ENCODE measurements around the gene TACR2.

The TACR2 gene

GRCh38 chr10:69419096-69419743 is 2.5 kb upstream of the TACR2 start:
- TF ChIP-seq, protein P1, sequence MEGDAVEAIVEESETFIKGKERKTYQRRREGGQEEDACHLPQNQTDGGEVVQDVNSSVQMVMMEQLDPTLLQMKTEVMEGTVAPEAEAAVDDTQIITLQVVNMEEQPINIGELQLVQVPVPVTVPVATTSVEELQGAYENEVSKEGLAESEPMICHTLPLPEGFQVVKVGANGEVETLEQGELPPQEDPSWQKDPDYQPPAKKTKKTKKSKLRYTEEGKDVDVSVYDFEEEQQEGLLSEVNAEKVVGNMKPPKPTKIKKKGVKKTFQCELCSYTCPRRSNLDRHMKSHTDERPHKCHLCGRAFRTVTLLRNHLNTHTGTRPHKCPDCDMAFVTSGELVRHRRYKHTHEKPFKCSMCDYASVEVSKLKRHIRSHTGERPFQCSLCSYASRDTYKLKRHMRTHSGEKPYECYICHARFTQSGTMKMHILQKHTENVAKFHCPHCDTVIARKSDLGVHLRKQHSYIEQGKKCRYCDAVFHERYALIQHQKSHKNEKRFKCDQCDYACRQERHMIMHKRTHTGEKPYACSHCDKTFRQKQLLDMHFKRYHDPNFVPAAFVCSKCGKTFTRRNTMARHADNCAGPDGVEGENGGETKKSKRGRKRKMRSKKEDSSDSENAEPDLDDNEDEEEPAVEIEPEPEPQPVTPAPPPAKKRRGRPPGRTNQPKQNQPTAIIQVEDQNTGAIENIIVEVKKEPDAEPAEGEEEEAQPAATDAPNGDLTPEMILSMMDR (IDR thresholded peaks at IDR 0.05; ENCODE audit: low read depth, low read length, missing control alignments) = no peak
- no peak overlapping the region for H3K4me3 ChIP-seq (replicated peaks; ENCODE audit: low read depth, low read length)
- DNase-seq (ENCODE audit: extremely low read depth, low read depth) = no peak

GRCh38 chr10:69418052-69418752 is 1.5 kb upstream of the TACR2 start:
- DNase-seq (ENCODE audit: extremely low read depth, low read depth) = no peak
- TF ChIP-seq, protein P1 (IDR thresholded peaks at IDR 0.05; ENCODE audit: low read depth, low read length, missing control alignments) = no peak
- no peak overlapping the region for H3K4me3 ChIP-seq (replicated peaks; ENCODE audit: low read depth, low read length)

DNA sequence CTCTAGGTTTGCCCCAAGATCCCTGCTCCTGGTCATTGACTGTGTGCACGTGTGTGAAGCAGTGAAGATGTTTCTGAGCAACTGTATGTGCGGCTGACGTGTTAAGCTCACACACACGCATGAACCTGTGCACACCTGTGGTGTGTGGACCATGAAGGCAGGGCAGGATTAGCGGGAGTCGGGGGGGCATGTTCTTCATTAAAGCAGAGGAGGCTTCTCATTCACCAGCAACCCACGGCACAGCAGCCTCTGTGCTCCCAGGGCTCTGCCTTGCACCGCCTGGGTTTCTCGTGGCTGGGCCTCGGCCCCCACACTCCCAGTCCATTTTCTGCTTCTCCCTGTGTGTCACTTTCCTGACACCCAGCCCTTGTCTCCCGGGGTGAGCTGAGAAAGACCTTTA is 824 bp upstream of the TACR2 start:
- no peak for DNase-seq (ENCODE audit: extremely low read depth, low read depth)
- TF ChIP-seq, protein P1 (IDR thresholded peaks at IDR 0.05; ENCODE audit: low read depth, low read length, missing control alignments) = no peak
- H3K4me3 ChIP-seq (replicated peaks; ENCODE audit: low read depth, low read length) = no peak overlapping the region

DNA sequence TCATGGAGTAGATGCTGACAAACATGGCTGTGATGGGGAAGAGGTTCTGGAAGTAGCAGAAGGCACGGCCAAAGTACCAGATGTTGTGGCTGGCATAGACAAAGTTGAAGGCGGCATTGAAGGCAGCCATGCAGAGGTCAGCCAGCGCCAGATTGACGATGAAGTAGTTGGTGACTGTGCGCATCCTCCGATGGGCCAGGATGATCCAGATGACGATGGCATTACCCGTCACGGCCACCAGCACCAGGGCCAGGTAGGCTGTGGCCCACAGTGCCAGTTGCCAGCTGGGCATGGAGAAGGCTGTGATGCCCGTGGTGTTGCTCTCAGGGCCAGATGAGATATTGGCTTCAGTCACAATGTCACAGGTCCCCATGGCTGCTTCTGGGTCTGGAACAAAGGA is 767 bp downstream of the TACR2 start:
- H3K4me3 ChIP-seq (replicated peaks; ENCODE audit: low read depth, low read length) = no peak overlapping the region
- TF ChIP-seq, protein P1 (IDR thresholded peaks at IDR 0.05; ENCODE audit: low read depth, low read length, missing control alignments) = no peak
- DNase-seq (ENCODE audit: extremely low read depth, low read depth) = no peak

- no peak overlapping the region for H3K4me3 ChIP-seq (replicated peaks; ENCODE audit: low read depth, low read length)
- no peak for DNase-seq (ENCODE audit: extremely low read depth, low read depth)
- TF ChIP-seq, protein P1 (IDR thresholded peaks at IDR 0.05; ENCODE audit: low read depth, low read length, missing control alignments) = no peak
Observed at GRCh38 chr10:69415049-69415448, 1.7 kb downstream of the TACR2 start.

DNA sequence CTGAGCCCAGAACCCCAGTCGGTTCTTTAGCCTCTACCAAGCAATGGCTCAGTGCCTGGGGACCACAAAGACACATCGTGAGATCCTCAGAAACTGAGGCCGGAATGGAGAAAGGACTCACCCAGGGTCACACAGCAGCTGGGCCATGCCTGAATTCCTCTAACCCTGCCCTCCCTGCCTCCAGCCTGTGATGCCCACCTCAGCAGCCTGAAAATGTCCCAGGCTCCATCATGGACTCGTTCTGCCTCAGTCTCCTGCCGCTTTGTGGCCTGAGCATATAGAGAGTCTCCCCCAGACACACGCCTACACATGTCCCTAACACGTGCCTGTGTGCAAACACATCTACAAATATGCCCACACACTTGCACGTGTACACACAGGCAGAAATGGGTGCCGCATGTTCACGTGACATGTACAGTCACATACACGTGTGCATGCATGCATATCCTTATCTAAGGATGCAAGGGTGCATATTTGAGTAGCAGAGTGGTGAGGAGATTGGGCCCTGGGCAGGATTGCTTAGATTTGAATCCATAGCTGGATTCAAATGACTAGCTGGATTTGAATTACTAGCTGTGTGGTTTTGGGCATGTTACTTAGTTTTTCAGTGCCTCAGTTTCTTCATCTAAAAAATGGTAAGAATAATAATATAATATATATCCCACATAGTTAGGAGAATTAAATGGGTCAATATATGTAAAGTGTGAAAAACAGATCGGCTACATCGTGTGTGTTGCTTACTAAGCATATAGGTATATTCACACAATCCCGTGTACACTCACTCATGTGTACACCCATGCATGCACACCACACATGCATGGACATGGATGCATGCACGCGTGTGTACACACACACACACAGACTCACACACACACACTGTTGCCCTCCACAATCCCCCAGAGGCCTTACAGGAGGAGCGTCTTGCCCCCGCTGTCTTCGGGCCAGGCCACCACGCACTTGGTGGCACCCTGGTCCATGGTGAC is 2.4 kb downstream of the TACR2 start:
- H3K4me3 ChIP-seq (replicated peaks; ENCODE audit: low read depth, low read length) = no peak overlapping the region
- DNase-seq (ENCODE audit: extremely low read depth, low read depth) = no peak
- TF ChIP-seq, protein P1 (IDR thresholded peaks at IDR 0.05; ENCODE audit: low read depth, low read length, missing control alignments) = no peak
